NCI-H1694 (cell line): ENCODE data around the gene NUP35.

ENCODE experiments used
- DNase-seq: peaks from one replicate; lab custom pipeline; 2025; lab: John Stamatoyannopoulos, UW

NUP35 gene

DNA sequence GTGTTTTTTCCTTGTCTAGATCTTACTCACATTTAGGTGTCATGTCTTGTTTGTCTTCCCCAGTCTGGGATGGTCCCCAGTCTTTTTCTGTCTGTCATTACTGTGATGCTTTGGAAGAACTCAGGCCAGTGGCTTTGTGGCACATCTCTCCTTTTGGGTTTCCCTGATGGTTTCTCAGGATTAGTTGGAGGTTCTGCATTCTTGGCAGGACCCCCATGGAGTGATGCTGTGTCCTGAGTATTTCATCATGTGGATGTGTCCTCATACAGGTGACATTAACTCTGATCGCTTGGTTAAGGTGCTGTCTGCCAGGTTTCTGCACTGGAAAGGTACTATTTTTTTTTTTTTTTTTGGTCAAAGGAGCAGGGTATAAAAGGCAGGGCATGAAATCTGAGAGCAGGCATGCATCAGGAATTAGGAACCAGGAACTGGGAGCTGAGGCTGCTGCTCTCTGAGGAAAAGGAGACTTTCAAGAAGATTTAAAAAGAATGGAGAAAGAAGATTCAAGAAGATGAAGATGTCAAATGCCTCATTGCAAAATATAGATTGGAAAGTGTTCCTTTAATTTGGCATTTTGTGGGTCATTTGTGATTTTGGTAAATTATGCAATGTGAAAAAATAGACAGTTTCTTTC, 85.3 kb downstream of the NUP35 start:
- no peak for DNase-seq
